ENCODE results near the gene MYOZ3.

- TF ChIP-seq EZH2 (IDR thresholded peaks at IDR 0.05; ENCODE audit: borderline replicate concordance, low read depth, low read length, severe bottlenecking) (no peak), CTCF (IDR thresholded peaks at IDR 0.05; ENCODE audit: borderline replicate concordance, extremely low read depth, low read length, poor library complexity, severe bottlenecking) (no peak)
Measured at GRCh38 chr5:150674341-150674821, 13.3 kb downstream of the MYOZ3 start.

Measured in DND-41 (cell line).